ENCODE data around the gene CRY2. TPM values are rescaled to one million over a fixed set of nuclear protein-coding genes. Genes with fewer than 3 reads are reported as not detected.

Gene CRY2
- total RNA-seq, 1 donor from 2014 or later, result 40.4 TPM

GRCh38 chr11:45926001-45926401 is 78.7 kb downstream of the CRY2 start:
- FAIRE-seq (no peak), DNase-seq (ENCODE audit: low spot score in 2 of 2) (no peak)

GRCh38 chr11:45926536-45927331 is 79.5 kb downstream of the CRY2 start:
- no peak for DNase-seq (ENCODE audit: low spot score in 2 of 2)
- no peak for FAIRE-seq

GRCh38 chr11:45927332-45927683 is 80.0 kb downstream of the CRY2 start:
- DNase-seq (ENCODE audit: low spot score in 2 of 2) (no peak), FAIRE-seq (no peak)

- FAIRE-seq (no peak), DNase-seq (ENCODE audit: low spot score in 2 of 2) (no peak)
These were observed 80.6 kb downstream of the CRY2 start for GRCh38 chr11:45927684-45928413.

- DNase-seq (ENCODE audit: low spot score in 2 of 2) (no peak), FAIRE-seq (no peak)
These were observed 81.4 kb downstream of the CRY2 start for GRCh38 chr11:45928535-45929215.

- FAIRE-seq (no peak), DNase-seq (ENCODE audit: low spot score in 2 of 2) (no peak)
These were observed 82.3 kb downstream of the CRY2 start for GRCh38 chr11:45929486-45930030.

- FAIRE-seq (no peak), DNase-seq (ENCODE audit: low spot score in 2 of 2) (no peak)
These were observed 82.9 kb downstream of the CRY2 start for GRCh38 chr11:45930031-45930794.

- FAIRE-seq (no peak), DNase-seq (ENCODE audit: low spot score in 2 of 2) (no peak)
These were observed 83.8 kb downstream of the CRY2 start for GRCh38 chr11:45930951-45931570.

- DNase-seq (ENCODE audit: low spot score in 2 of 2) (no peak), FAIRE-seq (no peak)
These were observed 84.5 kb downstream of the CRY2 start for GRCh38 chr11:45931739-45932138.

GRCh38 chr11:45932217-45932616 is 84.9 kb downstream of the CRY2 start:
- DNase-seq (ENCODE audit: low spot score in 2 of 2) (no peak), FAIRE-seq (no peak)

Other genes with a start within 250 kb of the CRY2 start
- 10.6 TPM for gene CHST1, start 181.9 kb upstream of the CRY2 start, total RNA-seq
- 3.7 TPM for gene SLC35C1, start 42.3 kb upstream of the CRY2 start, total RNA-seq
- 88.9 TPM for gene MAPK8IP1, start 38.2 kb downstream of the CRY2 start, total RNA-seq
- gene FREY1, start 59.8 kb downstream of the CRY2 start, total RNA-seq, result 1.2 TPM
- 25.3 TPM for gene PEX16, start 70.4 kb downstream of the CRY2 start, total RNA-seq
- 0.41 TPM for gene LARGE2, start 75.2 kb downstream of the CRY2 start, total RNA-seq